Keratinocyte (primary cell): ENCODE data around the gene APBB2.

ENCODE experiments used
- CTCF ChIP-seq, 3 experiments: IDR thresholded peaks in 1 of 3; conservative IDR thresholded peaks in 1 of 3; optimal IDR thresholded peaks in 1 of 3; 2 replicates in 2 of 3; 3 replicates in 1 of 3; pipeline versions ENCODE3 to v1.5.1; 2011; ENCODE audit warnings: low read length in 3 of 3, mild to moderate bottlenecking in 3 of 3, moderate library complexity in 2 of 3, control low read depth in 1 of 3, inconsistent platforms in 1 of 3; ENCODE audit not compliant: insufficient read depth in 2 of 3; ENCODE audit errors: extremely low read depth in 1 of 3
- EZH2 ChIP-seq: IDR thresholded peaks from one replicate; pipeline ENCODE4 v1.6.1; 2012; ENCODE audit warnings: inconsistent platforms, mild to moderate bottlenecking, low read length, moderate library complexity

- TF ChIP-seq CTCF (optimal IDR thresholded peaks at IDR 0.05 in 1 of 3, IDR thresholded peaks at IDR 0.05 in 1 of 3, conservative IDR thresholded peaks at IDR 0.05 in 1 of 3; ENCODE audit: extremely low read depth in 1 of 3, insufficient read depth in 2 of 3, low read length in 3 of 3) (no peak), EZH2 (no peak)
These were observed 185.2 kb downstream of the APBB2 start for GRCh38 chr4:41029098-41029497.
